Amygdala (tissue), 56 donors: ENCODE results near the gene ZNF768.
"Not testable (repeated sequence)": the region's sequence is repeated elsewhere in the genome, so short reads cannot be mapped to it uniquely, and the experiment has no call there.

Source experiments
- DNase-seq, 56 donors: peaks; one replicate each; lab custom pipeline; 2025; lab: John Stamatoyannopoulos, UW

Gene ZNF768

GRCh38 chr16:30534368-30535105 is 8.2 kb upstream of the ZNF768 start, which contains the start of gene ZNF747:
TSS of gene ZNF747 (minus strand) at chr16:30534858. CDS start at chr16:30534679, 179 bp downstream.
- DNase-seq = peak; percentile 55 to 96 (median 90)

DNA sequence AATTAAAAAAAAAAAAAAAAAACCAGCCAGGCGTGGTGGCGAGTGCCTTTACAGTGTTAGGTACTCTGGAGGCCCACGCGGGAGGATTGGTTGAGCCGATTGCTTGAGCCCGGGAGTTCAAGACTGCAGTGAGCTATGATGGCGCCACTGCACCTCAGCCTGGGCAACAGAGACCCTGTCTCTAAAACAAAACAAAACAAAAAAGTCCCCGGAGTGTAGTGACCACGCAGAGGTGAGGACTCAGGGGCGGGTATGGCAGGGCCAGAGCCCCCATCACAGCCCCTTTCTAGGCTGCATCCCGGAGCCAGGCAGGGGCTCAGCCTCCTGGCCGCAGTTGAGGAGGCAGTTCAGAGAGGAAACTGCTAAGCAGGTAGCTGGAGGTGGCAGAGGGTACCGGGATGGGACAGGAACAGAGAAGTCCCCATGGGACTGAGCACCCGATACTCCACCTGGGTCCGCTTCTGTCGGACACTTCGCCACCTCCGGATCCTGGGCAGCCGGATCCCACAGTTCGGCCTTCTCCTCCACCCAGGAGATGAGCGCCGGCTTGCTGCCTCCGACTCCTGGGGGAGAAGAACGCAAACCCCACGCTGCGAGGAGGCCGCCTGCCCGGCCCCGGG is 7.5 kb upstream of the ZNF768 start:
- no peak for DNase-seq

- DNase-seq = no peak
These were observed 6.8 kb upstream of the ZNF768 start for GRCh38 chr16:30533146-30533522.

DNA sequence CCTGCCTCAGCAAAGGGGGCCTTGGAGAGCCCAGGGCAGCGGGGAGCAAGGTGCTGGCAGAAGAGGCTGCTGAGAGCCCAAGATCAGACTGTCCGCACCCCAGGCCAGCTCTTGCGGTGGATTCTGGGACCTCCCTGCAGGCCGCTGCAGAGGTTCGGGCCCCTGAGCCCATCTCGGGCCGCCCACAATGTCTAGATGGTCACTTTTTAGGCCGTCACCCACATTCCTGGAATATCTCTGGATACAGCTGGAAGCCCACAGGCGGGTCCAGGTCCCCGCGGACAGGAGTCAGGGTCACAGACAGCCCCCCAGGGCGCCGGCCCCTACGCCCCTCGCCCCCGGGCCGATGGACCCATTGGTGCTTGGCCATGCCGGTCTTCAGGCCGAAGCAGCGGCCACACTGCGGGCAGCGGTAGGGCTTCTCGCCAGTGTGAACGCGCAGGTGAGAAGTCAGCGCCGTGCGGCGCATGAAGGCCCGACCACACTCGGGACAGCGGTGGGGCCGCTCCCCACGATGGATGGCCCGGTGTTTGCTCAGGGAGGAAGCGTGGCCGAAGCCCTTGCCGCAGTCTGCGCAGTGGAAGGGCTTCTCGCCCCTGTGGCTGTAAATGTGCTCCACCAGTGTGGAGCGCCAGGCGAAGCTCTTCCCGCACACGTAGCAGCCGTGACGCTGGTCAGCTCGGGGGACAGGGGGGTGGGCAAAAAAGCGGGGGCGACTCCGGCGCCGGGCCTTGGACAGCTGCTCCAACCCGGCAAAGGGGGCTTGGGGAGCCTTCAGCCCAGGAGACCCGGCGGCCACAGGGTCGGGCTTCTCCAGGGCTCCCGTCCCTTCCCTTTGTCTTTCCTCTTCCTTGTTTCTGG is 6.1 kb upstream of the ZNF768 start:
- DNase-seq = no peak

DNA sequence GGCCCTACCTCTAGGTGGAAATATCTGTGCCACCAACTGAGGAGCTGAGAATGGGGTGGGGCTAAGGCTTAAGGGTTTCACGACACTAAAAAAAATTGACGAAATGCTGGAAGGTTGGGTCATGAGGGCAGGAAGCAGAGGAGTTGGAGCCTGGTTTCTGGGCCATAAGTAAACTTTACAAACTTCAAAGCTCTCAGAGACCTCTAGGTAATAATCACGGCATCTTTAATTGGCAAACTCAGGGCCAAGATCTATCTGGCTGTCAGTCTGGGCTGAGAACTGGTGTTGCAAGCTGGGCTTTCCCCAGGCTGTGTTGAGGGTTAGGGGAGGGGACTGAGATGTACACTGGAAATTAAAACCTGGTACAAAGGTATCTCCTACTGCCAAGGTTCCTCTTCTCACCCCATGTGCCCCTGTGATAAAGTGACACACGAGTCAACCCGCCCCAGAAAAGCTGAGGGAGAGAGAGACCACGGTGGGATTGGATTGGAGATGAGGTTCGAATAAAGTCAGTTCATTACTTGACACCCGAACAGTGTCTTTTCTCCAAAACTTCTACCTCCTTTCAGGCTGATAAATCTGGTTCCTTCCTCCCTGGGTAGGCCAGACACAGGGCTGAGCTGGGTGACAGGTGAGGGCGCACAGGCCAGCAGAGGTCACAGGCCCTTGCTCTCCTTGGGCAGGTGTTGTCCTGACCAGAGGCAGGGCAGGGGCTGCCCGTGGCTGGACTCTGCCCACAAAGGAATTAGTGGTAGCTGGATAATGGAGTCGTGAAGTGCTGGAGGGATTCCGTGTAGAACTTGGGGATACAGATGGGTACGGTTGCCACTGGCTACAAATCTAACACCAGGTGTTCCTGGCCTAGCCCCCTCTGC is 4.0 kb upstream of the ZNF768 start:
- no peak for DNase-seq

DNA sequence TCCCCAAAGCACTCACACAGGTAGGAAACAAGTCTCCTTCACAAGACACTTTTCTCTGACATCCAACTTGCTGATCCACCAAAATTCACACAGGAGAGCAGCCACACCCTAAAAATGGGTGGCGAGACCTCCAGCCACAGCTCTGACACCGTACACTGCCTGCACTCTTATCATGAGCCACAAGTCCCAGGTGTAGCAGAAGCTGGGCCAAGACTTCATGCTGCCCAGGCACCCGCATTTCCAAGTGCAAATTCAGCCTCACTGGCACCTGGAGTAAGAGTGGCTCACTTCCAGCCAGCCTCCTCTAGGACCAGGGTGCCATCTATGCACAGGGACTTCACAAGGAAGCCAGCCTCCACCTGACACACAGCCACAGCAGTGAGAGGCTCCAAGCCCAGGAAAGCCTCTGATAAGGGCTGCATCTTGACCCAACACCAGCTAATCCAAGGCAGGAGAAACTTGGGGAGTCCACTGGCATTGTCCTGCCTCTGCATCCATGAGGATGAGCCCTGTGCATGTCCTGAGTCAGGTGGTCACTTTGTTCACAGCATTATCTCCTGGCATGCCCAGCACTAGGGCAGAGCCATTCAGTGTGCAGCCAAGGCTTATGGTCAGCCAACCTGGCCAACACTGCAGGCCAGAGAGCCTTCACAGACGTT is 2.6 kb upstream of the ZNF768 start:
- DNase-seq = no peak

DNA sequence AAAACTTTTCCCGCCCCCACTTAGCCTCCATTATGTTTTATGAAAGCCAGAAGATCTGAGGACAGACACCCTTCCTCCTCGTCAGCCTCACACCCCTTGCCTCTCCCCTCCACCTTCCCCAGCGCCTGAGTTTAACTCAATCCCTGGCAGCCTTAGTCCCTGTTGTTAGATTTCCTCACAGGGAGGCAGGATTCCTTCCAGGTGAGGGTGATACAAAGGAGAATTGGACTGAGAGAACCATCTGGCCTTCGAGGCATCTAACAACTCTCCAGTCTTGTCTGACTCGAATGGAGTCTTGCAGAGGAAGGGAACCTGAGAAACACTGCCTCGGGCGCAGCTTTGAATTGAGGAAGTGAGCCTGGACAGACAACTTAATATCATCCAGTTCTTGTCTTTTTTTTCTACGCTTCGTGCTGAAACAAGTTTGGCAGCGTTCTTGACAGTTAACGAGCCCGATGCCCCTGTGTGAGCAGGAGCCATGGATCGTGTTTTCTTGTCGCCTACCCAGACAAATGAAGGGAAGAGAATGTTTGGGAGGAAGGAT is 1.3 kb upstream of the ZNF768 start:
- DNase-seq = peak in 4 of 56 donors; percentile 52 to 55 (median 55)

DNA sequence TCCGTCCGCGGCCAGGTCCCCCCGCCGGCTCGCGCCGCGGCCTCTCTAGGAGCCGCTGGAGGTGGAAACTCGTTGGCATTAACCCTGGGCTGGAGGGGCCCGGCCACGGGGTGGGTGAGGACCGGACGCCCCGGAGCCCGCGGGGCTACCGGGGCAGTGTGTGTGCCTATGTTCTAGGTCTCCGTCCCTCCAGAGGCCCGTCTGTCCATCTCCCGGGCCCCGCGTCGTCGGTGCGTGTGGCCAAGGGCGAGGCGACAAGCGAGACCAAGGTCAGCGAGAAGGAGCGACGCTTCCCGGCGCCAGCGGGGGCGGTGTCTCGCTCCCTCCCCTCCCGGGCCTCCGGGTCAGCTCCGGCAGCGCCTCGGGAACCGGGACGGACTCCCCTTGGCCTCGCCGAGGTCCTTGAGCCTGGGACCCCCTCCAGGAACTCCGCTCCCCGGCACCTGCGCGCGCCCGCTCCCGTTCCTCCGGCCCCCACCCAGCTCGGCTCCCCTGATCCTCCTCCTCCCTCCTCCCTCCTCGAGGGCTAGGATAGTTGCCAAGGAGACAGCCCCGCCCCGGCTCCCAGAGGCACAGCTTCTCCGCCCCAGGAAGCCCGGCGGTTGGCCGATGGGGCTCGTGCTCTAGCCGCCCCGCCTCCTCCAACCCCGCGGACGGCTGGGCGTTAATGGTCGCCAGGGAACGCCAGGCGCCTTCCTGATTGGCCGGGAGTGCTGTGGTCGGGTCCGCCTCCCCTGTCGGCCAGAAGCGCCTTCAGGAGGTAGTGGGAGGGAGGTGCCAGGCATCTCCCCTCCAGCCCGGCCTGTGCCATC is 663 bp upstream of the ZNF768 start:
- DNase-seq = peak; percentile 64 to 98 (median 96)

DNA sequence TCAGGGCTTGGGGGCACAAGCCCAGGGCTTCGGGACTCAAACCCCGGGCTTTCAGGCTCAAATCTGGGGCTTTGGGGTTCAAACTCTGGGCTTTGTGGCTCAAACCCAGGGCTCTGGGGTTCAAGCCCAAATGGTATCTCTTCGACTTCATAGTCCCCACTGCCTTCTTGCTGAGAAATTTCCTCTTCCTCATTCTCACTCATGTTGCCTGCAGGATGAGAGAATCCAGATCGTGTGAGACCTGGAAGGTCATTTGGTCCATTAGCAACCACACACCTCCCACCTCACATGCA is 576 bp downstream of the ZNF768 start:
- DNase-seq = no peak

- DNase-seq = no peak
These were observed 1.5 kb downstream of the ZNF768 start for GRCh38 chr16:30524575-30525568.

- peak in 2 of 56 donors; percentile 16 to 18 for DNase-seq
These were observed 2.4 kb downstream of the ZNF768 start for GRCh38 chr16:30523768-30524574.

DNA sequence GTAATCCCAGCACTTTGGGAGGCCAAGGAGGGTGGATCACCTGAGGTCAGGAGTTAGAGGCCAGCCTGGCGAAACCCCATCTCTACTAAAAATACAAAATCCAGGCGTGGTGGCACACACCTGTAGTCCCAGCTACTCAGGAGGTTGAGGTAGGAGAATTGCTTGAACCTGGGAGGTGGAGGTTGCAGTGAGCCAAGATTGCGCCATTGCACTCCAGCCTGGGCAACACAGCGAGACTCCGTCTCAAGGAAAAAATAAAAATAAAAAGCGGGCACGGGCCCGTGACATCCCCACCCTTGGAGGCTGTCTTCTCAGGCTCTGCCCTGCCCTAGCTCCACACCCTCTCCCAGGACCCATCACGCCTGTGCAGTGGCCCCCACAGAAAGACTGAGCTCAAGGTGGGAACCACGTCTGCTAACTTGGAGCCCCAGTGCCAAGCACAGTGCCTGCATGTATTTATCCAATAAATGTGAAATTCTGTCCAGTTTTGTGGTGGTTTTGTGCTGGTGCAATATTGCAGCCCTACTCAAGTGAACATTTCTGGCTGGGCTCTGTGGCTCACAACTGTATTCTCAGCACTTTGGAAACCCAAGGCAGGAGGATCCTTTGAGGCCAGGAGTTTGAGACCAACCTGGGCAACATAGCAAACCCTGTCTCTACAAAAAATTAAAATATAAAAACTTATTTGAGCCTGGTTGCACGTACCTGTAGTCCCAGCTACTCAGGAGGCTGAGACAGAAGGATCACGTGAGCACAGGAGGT is 3.5 kb downstream of the ZNF768 start:
- DNase-seq = not testable (repeated sequence)

DNA sequence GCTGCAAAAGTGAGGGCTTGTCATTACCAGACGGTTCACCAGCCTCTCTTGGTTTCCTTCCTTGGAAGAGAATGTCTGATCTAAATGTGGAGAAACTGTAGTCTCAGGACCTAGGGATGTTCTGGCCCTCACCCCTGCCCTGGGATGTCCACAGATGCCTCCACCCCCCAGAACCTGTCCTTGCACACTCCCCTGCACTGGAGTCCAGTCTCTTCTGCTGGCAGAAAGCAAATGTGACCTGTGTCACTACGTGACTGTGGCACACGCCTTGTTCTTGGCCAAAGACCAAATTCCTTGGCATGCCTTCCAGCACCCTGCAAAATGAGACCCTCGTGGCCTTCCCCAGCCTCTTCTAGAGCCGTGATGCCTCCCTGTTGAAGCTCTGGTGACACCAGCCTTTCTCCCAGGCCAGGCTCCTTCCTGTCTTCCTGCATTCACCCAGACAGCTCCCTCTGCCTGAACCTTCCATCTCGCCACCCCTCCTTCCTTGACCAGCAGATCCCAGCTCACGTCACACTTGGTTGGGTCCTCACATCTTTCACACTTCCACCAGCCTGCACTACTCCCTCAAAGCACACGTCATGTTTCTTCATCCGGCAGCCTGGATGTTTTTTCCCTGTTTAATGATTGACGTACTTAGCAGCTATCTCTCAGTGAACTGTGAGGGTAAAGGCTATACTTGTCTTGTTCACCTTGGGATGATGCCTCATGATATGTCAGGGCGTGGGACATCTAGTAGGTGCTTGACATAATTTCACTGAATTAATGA is 4.3 kb downstream of the ZNF768 start:
- no peak for DNase-seq

DNA sequence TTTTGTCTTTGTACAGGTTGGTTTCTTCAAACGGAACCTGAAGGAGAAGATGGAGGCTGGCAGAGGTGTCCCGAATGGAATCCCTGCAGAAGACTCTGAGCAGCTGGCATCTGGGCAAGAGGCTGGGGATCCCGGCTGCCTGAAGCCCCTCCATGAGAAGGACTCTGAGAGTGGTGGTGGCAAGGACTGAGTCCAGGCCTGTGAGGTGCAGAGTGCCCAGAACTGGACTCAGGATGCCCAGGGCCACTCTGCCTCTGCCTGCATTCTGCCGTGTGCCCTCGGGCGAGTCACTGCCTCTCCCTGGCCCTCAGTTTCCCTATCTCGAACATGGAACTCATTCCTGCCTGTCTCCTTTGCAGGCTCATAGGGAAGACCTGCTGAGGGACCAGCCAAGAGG is 4.9 kb downstream of the ZNF768 start:
- no peak for DNase-seq
